ENCODE data around the gene CAB39. TPM values are rescaled to one million over a fixed set of nuclear protein-coding genes. Genes with fewer than 3 reads are reported as not detected.
A peak's percentile ranks its signal among the peaks of the same experiment; 100 is the strongest.

Gene CAB39
- total and polyA plus RNA-seq, 2 experiments from 2014 or later, result 31.9 to 36.2 TPM

- Histone ChIP-seq H3K27ac (no peak overlapping the region), H3K4me1 (ENCODE audit: low read depth) (peaks cover 6% of the 10 kb centered on the region), H3K36me3 (no peaks in the 10 kb centered on the region), H3K4me3 (no peak overlapping the region), H3K9me3 (ENCODE audit: low read depth) (no peaks in the 10 kb centered on the region), H3K27me3 (no peaks in the 10 kb centered on the region)
- TF ChIP-seq CTCF (IDR thresholded peaks at IDR 0.05; ENCODE audit: low read depth, low read length), result no peak
- DNase-seq (ENCODE audit: low read depth in 1 of 2, low spot score in 1 of 2), result peak in 1 of 2 donors; percentile 40
These were observed 81.9 kb downstream of the CAB39 start for GRCh38 chr2:230794497-230794896.

- peak in 1 of 2 donors; percentile 73 for DNase-seq (ENCODE audit: low read depth in 1 of 2, low spot score in 1 of 2)
- no peaks in the 10 kb centered on the region for H3K27me3 ChIP-seq
- H3K27ac ChIP-seq, result no peak overlapping the region
- H3K36me3 ChIP-seq, result no peaks in the 10 kb centered on the region
- peaks cover 6% of the 10 kb centered on the region for H3K4me1 ChIP-seq (ENCODE audit: low read depth)
- no peak for TF ChIP-seq CTCF (IDR thresholded peaks at IDR 0.05; ENCODE audit: low read depth, low read length)
- no peak overlapping the region for H3K4me3 ChIP-seq
- no peaks in the 10 kb centered on the region for H3K9me3 ChIP-seq (ENCODE audit: low read depth)
These were observed 83.2 kb downstream of the CAB39 start for GRCh38 chr2:230795856-230796255.

- Histone ChIP-seq H3K4me3 (no peak overlapping the region), H3K36me3 (no peaks in the 10 kb centered on the region), H3K27me3 (no peaks in the 10 kb centered on the region), H3K4me1 (ENCODE audit: low read depth) (peaks cover 6% of the 10 kb centered on the region), H3K9me3 (ENCODE audit: low read depth) (no peaks in the 10 kb centered on the region), H3K27ac (no peak overlapping the region)
- no peak for TF ChIP-seq CTCF (IDR thresholded peaks at IDR 0.05; ENCODE audit: low read depth, low read length)
- DNase-seq (ENCODE audit: low read depth in 1 of 2, low spot score in 1 of 2), result peak in 1 of 2 donors; percentile 40
These were observed 83.7 kb downstream of the CAB39 start for GRCh38 chr2:230796280-230796862.

- Histone ChIP-seq H3K4me1 (ENCODE audit: low read depth) (peaks cover 6% of the 10 kb centered on the region), H3K27me3 (no peaks in the 10 kb centered on the region), H3K27ac (peak overlapping the region; percentile 8), H3K36me3 (no peaks in the 10 kb centered on the region), H3K4me3 (no peak overlapping the region), H3K9me3 (ENCODE audit: low read depth) (no peaks in the 10 kb centered on the region)
- DNase-seq (ENCODE audit: low read depth in 1 of 2, low spot score in 1 of 2), result peak in 1 of 2 donors; percentile 40
- TF ChIP-seq CTCF (IDR thresholded peaks at IDR 0.05; ENCODE audit: low read depth, low read length), result no peak
These were observed 85.2 kb downstream of the CAB39 start for GRCh38 chr2:230797515-230798495.

GRCh38 chr2:230798769-230799399, 86.2 kb downstream of the CAB39 start:
- TF ChIP-seq CTCF (IDR thresholded peaks at IDR 0.05; ENCODE audit: low read depth, low read length), result peak; percentile 70
- DNase-seq (ENCODE audit: low read depth in 1 of 2, low spot score in 1 of 2), result peak; percentile 58 to 76
- Histone ChIP-seq H3K4me1 (ENCODE audit: low read depth) (peaks cover 6% of the 10 kb centered on the region), H3K27ac (no peak overlapping the region), H3K27me3 (no peaks in the 10 kb centered on the region), H3K36me3 (no peaks in the 10 kb centered on the region), H3K4me3 (no peak overlapping the region), H3K9me3 (ENCODE audit: low read depth) (no peaks in the 10 kb centered on the region)

Data from cardiac muscle cell (in vitro differentiated cells and primary cell).